ENCODE data around the gene INTS11. TPM values are rescaled to one million over a fixed set of nuclear protein-coding genes. Genes with fewer than 3 reads are reported as not detected.
A peak's percentile ranks its signal among the peaks of the same experiment; 100 is the strongest.

Gene INTS11
- total and polyA plus RNA-seq, 4 experiments from 2014 or later = 68.3 to 173 (median 117) TPM

GRCh38 chr1:1314237-1314586, 10.2 kb downstream of the INTS11 start:
- Mint-ChIP-seq H3K9me3 (no peaks in the 10 kb centered on the region), H3K27me3 (no peaks in the 10 kb centered on the region), H3K4me3 (no peak overlapping the region), H3K27ac (no peak overlapping the region), H3K4me1 (peaks cover 0 to 8% (median 2%) of the 10 kb centered on the region in 4 donors), H3K36me3 (peaks cover 3 to 24% of the 10 kb centered on the region in 2 donors)
- H3K4me1 ChIP-seq (ENCODE audit: insufficient read depth, low read length) = peaks cover 6% of the 10 kb centered on the region
- CTCF ChIA-PET (ENCODE audit: partially characterized antibody) = no interaction called here
- no peak overlapping the region for H3K4me3 ChIP-seq (ENCODE audit: low read length in 2 of 2)
- POLR2A ChIA-PET (ENCODE audit: partially characterized antibody) = no interaction called here
- H3K27me3 ChIP-seq (ENCODE audit: insufficient read depth, low read length) = no peaks in the 10 kb centered on the region
- no peak overlapping the region for H3K27ac ChIP-seq (ENCODE audit: low read depth, low read length)
- H3K9me3 ChIP-seq (ENCODE audit: control insufficient read depth in 1 of 2, low read length in 2 of 2) = no peaks in the 10 kb centered on the region
- peaks cover 39% of the 10 kb centered on the region for H3K36me3 ChIP-seq (ENCODE audit: insufficient read depth, low read length)
- intact Hi-C loops (cut with micrococcal nuclease) = no loop called here
- no peak for DNase-seq

GRCh38 chr1:1313500-1314236, 10.8 kb downstream of the INTS11 start:
- no peak overlapping the region for H3K27ac ChIP-seq (ENCODE audit: low read depth, low read length)
- POLR2A ChIA-PET (ENCODE audit: partially characterized antibody) = interaction anchor here (1.3 kb wide), 1 partner anchor 10 kb away, joined by 4 read pairs; no protein-coding TSS in a partner anchor
- CTCF ChIA-PET (ENCODE audit: partially characterized antibody) = no interaction called here
- no peak overlapping the region for H3K4me3 ChIP-seq (ENCODE audit: low read length in 2 of 2)
- peaks cover 35% of the 10 kb centered on the region for H3K36me3 ChIP-seq (ENCODE audit: insufficient read depth, low read length)
- no peaks in the 10 kb centered on the region for H3K9me3 Mint-ChIP-seq
- H3K27ac Mint-ChIP-seq = peak overlapping the region in 2 of 7 donors; percentile 43 to 70
- H3K36me3 Mint-ChIP-seq = peaks cover 3 to 22% of the 10 kb centered on the region in 2 donors
- intact Hi-C loops (cut with micrococcal nuclease) = no loop called here
- peaks cover 7% of the 10 kb centered on the region for H3K4me1 ChIP-seq (ENCODE audit: insufficient read depth, low read length)
- peak overlapping the region in 1 of 8 donors; percentile 42 for H3K4me3 Mint-ChIP-seq
- H3K9me3 ChIP-seq (ENCODE audit: control insufficient read depth in 1 of 2, low read length in 2 of 2) = no peaks in the 10 kb centered on the region
- DNase-seq = no peak
- H3K27me3 Mint-ChIP-seq = no peaks in the 10 kb centered on the region
- H3K4me1 Mint-ChIP-seq = peaks cover under 1 to 8% (median 2%) of the 10 kb centered on the region in 4 donors
- H3K27me3 ChIP-seq (ENCODE audit: insufficient read depth, low read length) = no peaks in the 10 kb centered on the region

GRCh38 chr1:1312450-1313314, 11.8 kb downstream of the INTS11 start:
- H3K27ac Mint-ChIP-seq = peak overlapping the region in 1 of 7 donors; percentile 65
- no peaks in the 10 kb centered on the region for H3K9me3 ChIP-seq (ENCODE audit: control insufficient read depth in 1 of 2, low read length in 2 of 2)
- intact Hi-C loops (cut with micrococcal nuclease) = no loop called here
- H3K4me3 ChIP-seq (ENCODE audit: low read length in 2 of 2) = no peak overlapping the region
- peaks cover 1 to 8% (median 5%) of the 10 kb centered on the region in 4 donors for H3K4me1 Mint-ChIP-seq
- H3K4me3 Mint-ChIP-seq = no peak overlapping the region
- H3K27me3 Mint-ChIP-seq = no peaks in the 10 kb centered on the region
- ChIA-PET POLR2A (ENCODE audit: partially characterized antibody) (interaction anchor here (1.3 kb wide), 1 partner anchor 11 kb away, joined by 4 read pairs; no protein-coding TSS in a partner anchor), CTCF (ENCODE audit: partially characterized antibody) (no interaction called here)
- H3K36me3 ChIP-seq (ENCODE audit: insufficient read depth, low read length) = peaks cover 35% of the 10 kb centered on the region
- peaks cover 3 to 23% of the 10 kb centered on the region in 2 donors for H3K36me3 Mint-ChIP-seq
- no peaks in the 10 kb centered on the region for H3K27me3 ChIP-seq (ENCODE audit: insufficient read depth, low read length)
- no peak overlapping the region for H3K27ac ChIP-seq (ENCODE audit: low read depth, low read length)
- H3K9me3 Mint-ChIP-seq = no peaks in the 10 kb centered on the region
- H3K4me1 ChIP-seq (ENCODE audit: insufficient read depth, low read length) = peaks cover 7% of the 10 kb centered on the region
- DNase-seq = no peak

GRCh38 chr1:1311107-1312104, 13.1 kb downstream of the INTS11 start:
- Mint-ChIP-seq H3K4me3 (no peak overlapping the region), H3K27me3 (no peaks in the 10 kb centered on the region), H3K9me3 (no peaks in the 10 kb centered on the region), H3K4me1 (peaks cover 7 to 17% (median 13%) of the 10 kb centered on the region in 4 donors), H3K27ac (peak overlapping the region in 1 of 7 donors; percentile 68), H3K36me3 (peaks cover 0 to 23% of the 10 kb centered on the region in 2 donors)
- intact Hi-C loops (cut with micrococcal nuclease) = no loop called here
- Histone ChIP-seq H3K27ac (ENCODE audit: low read depth, low read length) (no peak overlapping the region), H3K9me3 (ENCODE audit: control insufficient read depth in 1 of 2, low read length in 2 of 2) (no peaks in the 10 kb centered on the region), H3K36me3 (ENCODE audit: insufficient read depth, low read length) (peaks cover 31% of the 10 kb centered on the region), H3K4me3 (ENCODE audit: low read length in 2 of 2) (no peak overlapping the region), H3K27me3 (ENCODE audit: insufficient read depth, low read length) (no peaks in the 10 kb centered on the region), H3K4me1 (ENCODE audit: insufficient read depth, low read length) (peaks cover 16% of the 10 kb centered on the region)
- POLR2A ChIA-PET (ENCODE audit: partially characterized antibody) = interaction anchor here (1.2 to 3.4 kb wide), 2 partner anchors 14 to 23 kb away, joined by 3 to 14 read pairs; no protein-coding TSS in a partner anchor
- DNase-seq = no peak
- CTCF ChIA-PET (ENCODE audit: partially characterized antibody) = no interaction called here

GRCh38 chr1:1310476-1311053, 13.9 kb downstream of the INTS11 start:
- Mint-ChIP-seq H3K4me3 (peak overlapping the region in 5 of 8 donors; percentile 27 to 74 (median 35)), H3K4me1 (peaks cover 10 to 24% (median 20%) of the 10 kb centered on the region in 4 donors), H3K9me3 (peaks cover 0 to 2% (median 0%) of the 10 kb centered on the region in 8 donors), H3K27me3 (no peaks in the 10 kb centered on the region), H3K27ac (peak overlapping the region in 5 of 7 donors; percentile 17 to 86 (median 59)), H3K36me3 (peaks cover 0 to 18% of the 10 kb centered on the region in 2 donors)
- Histone ChIP-seq H3K4me1 (ENCODE audit: insufficient read depth, low read length) (peaks cover 24% of the 10 kb centered on the region), H3K9me3 (ENCODE audit: control insufficient read depth in 1 of 2, low read length in 2 of 2) (no peaks in the 10 kb centered on the region), H3K27ac (ENCODE audit: low read depth, low read length) (no peak overlapping the region), H3K4me3 (ENCODE audit: low read length in 2 of 2) (no peak overlapping the region), H3K36me3 (ENCODE audit: insufficient read depth, low read length) (peaks cover 31% of the 10 kb centered on the region), H3K27me3 (ENCODE audit: insufficient read depth, low read length) (no peaks in the 10 kb centered on the region)
- intact Hi-C loops (cut with micrococcal nuclease) = no loop called here
- CTCF ChIA-PET (ENCODE audit: partially characterized antibody) = interaction anchor here (1.6 kb wide), 1 partner anchor 15 kb away, joined by 3 read pairs; no protein-coding TSS in a partner anchor
- POLR2A ChIA-PET (ENCODE audit: partially characterized antibody) = interaction anchor here (1.2 to 3.4 kb wide), 3 partner anchors 15 to 24 kb away, joined by 3 to 14 read pairs (median 3); no protein-coding TSS in a partner anchor
- DNase-seq = no peak

GRCh38 chr1:1310109-1310385, 14.4 kb downstream of the INTS11 start:
- peak overlapping the region in 5 of 8 donors; percentile 10 to 79 (median 35) for H3K4me3 Mint-ChIP-seq
- Histone ChIP-seq H3K27ac (ENCODE audit: low read depth, low read length) (no peak overlapping the region), H3K36me3 (ENCODE audit: insufficient read depth, low read length) (peaks cover 30% of the 10 kb centered on the region), H3K4me1 (ENCODE audit: insufficient read depth, low read length) (peaks cover 29% of the 10 kb centered on the region), H3K27me3 (ENCODE audit: insufficient read depth, low read length) (no peaks in the 10 kb centered on the region), H3K9me3 (ENCODE audit: control insufficient read depth in 1 of 2, low read length in 2 of 2) (no peaks in the 10 kb centered on the region), H3K4me3 (ENCODE audit: low read length in 2 of 2) (no peak overlapping the region)
- ChIA-PET POLR2A (ENCODE audit: partially characterized antibody) (interaction anchor here (0.8 to 3.4 kb wide), 5 partner anchors 10 to 97 kb away, joined by 3 to 14 read pairs (median 3); partner anchors contain the start of genes AURKAIP1 and MRPL20), CTCF (ENCODE audit: partially characterized antibody) (interaction anchor here (1.6 kb wide), 1 partner anchor 14 kb away, joined by 3 read pairs; no protein-coding TSS in a partner anchor)
- peaks cover 0 to 2% (median 0%) of the 10 kb centered on the region in 8 donors for H3K9me3 Mint-ChIP-seq
- no peaks in the 10 kb centered on the region for H3K27me3 Mint-ChIP-seq
- no peak for DNase-seq
- intact Hi-C loops (cut with micrococcal nuclease) = no loop called here
- peak overlapping the region in 2 of 7 donors; percentile 18 to 68 for H3K27ac Mint-ChIP-seq
- H3K36me3 Mint-ChIP-seq = peaks cover 0 to 18% of the 10 kb centered on the region in 2 donors
- peaks cover 11 to 29% (median 20%) of the 10 kb centered on the region in 4 donors for H3K4me1 Mint-ChIP-seq
